ENCODE results near the gene HCN1.

Gene HCN1

GRCh38 chr5:45694255-45694814 lies 1.8 kb downstream of the HCN1 start:
- TF ChIP-seq CTCF (IDR thresholded peaks at IDR 0.05; ENCODE audit: insufficient read depth, missing control alignments): no peak
- DNase-seq (ENCODE audit: insufficient read length, low spot score): no peak
- FAIRE-seq: peak; percentile 6

GRCh38 chr5:45692481-45692880 lies 3.7 kb downstream of the HCN1 start:
- no peak for TF ChIP-seq CTCF (IDR thresholded peaks at IDR 0.05; ENCODE audit: insufficient read depth, missing control alignments)
- FAIRE-seq (no peak), DNase-seq (ENCODE audit: insufficient read length, low spot score) (no peak)

- FAIRE-seq (no peak), DNase-seq (ENCODE audit: insufficient read length, low spot score) (no peak)
- no peak for TF ChIP-seq CTCF (IDR thresholded peaks at IDR 0.05; ENCODE audit: insufficient read depth, missing control alignments)
These were observed 4.5 kb downstream of the HCN1 start for GRCh38 chr5:45691656-45692055.

- FAIRE-seq (no peak), DNase-seq (ENCODE audit: insufficient read length, low spot score) (no peak)
- TF ChIP-seq CTCF (IDR thresholded peaks at IDR 0.05; ENCODE audit: insufficient read depth, missing control alignments): no peak
These were observed 8.5 kb downstream of the HCN1 start for GRCh38 chr5:45687701-45688100.

GRCh38 chr5:45686620-45687019 lies 9.6 kb downstream of the HCN1 start:
- no peak for TF ChIP-seq CTCF (IDR thresholded peaks at IDR 0.05; ENCODE audit: insufficient read depth, missing control alignments)
- FAIRE-seq (no peak), DNase-seq (ENCODE audit: insufficient read length, low spot score) (no peak)

- no peak for TF ChIP-seq CTCF (IDR thresholded peaks at IDR 0.05; ENCODE audit: insufficient read depth, missing control alignments)
- FAIRE-seq: no peak
- DNase-seq (ENCODE audit: insufficient read length, low spot score): no peak
These were observed 12.1 kb downstream of the HCN1 start for GRCh38 chr5:45684118-45684517.

- TF ChIP-seq CTCF (IDR thresholded peaks at IDR 0.05; ENCODE audit: insufficient read depth, missing control alignments): no peak
- DNase-seq (ENCODE audit: insufficient read length, low spot score): no peak
- FAIRE-seq: no peak
These were observed 15.2 kb downstream of the HCN1 start for GRCh38 chr5:45680950-45681349.

Data from D721Med (cell line).